ENCODE measurements around the gene RFNG. TPM values are rescaled to one million over a fixed set of nuclear protein-coding genes. Genes with fewer than 3 reads are reported as not detected.

The RFNG gene
- total and polyA plus RNA-seq, 2 of the 13 experiments (the other 11 are each of a cell fraction or from before 2014, with no cell fraction given): 61.4 to 64.0 TPM

- TF ChIP-seq MAX (IDR thresholded peaks at IDR 0.05) (no peak), ZNF451 (CRISPR knock-in tag; IDR thresholded peaks at IDR 0.05) (no peak), ZNF160 (CRISPR knock-in tag; IDR thresholded peaks at IDR 0.05) (no peak), PCBP2 (optimal IDR thresholded peaks at IDR 0.05; ENCODE audit: low read depth, low read length, poor library complexity, severe bottlenecking) (no peak), AGO1 (IDR thresholded peaks at IDR 0.05; ENCODE audit: low read depth, low read length, poor library complexity, severe bottlenecking) (no peak), ZNF672 (CRISPR knock-in tag; IDR thresholded peaks at IDR 0.05) (0 out of 2 replicates have a peak, but pooled peaks have one; percentile 7), ZNF235 (CRISPR knock-in tag; IDR thresholded peaks at IDR 0.05; ENCODE audit: borderline replicate concordance) (no peak), MED13 (CRISPR knock-in tag; IDR thresholded peaks at IDR 0.05) (no peak), MTA1 (CRISPR knock-in tag; IDR thresholded peaks at IDR 0.05; ENCODE audit: borderline replicate concordance) (no peak), NCOR1 (IDR thresholded peaks at IDR 0.05; ENCODE audit: borderline replicate concordance, low read length) (no peak), POLR2G (IDR thresholded peaks at IDR 0.05; ENCODE audit: low read depth, low read length) (peak; percentile 10), ZBTB14 (CRISPR knock-in tag; IDR thresholded peaks at IDR 0.05) (no peak), ZNF101 (CRISPR knock-in tag; IDR thresholded peaks at IDR 0.05; ENCODE audit: borderline replicate concordance, low read depth) (0 out of 2 replicates have a peak, but pooled peaks have one; percentile 15), BRD4 (CRISPR knock-in tag; IDR thresholded peaks at IDR 0.05) (no peak), THAP11 (CRISPR knock-in tag; IDR thresholded peaks at IDR 0.05) (no peak), ZNF768 (CRISPR knock-in tag; IDR thresholded peaks at IDR 0.05) (0 out of 2 replicates have a peak, but pooled peaks have one; percentile 12)
- TF ChIP-seq, protein P1, sequence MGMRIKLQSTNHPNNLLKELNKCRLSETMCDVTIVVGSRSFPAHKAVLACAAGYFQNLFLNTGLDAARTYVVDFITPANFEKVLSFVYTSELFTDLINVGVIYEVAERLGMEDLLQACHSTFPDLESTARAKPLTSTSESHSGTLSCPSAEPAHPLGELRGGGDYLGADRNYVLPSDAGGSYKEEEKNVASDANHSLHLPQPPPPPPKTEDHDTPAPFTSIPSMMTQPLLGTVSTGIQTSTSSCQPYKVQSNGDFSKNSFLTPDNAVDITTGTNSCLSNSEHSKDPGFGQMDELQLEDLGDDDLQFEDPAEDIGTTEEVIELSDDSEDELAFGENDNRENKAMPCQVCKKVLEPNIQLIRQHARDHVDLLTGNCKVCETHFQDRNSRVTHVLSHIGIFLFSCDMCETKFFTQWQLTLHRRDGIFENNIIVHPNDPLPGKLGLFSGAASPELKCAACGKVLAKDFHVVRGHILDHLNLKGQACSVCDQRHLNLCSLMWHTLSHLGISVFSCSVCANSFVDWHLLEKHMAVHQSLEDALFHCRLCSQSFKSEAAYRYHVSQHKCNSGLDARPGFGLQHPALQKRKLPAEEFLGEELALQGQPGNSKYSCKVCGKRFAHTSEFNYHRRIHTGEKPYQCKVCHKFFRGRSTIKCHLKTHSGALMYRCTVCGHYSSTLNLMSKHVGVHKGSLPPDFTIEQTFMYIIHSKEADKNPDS (CRISPR knock-in tag; IDR thresholded peaks at IDR 0.05): no peak
- TF ChIP-seq, protein P2, sequence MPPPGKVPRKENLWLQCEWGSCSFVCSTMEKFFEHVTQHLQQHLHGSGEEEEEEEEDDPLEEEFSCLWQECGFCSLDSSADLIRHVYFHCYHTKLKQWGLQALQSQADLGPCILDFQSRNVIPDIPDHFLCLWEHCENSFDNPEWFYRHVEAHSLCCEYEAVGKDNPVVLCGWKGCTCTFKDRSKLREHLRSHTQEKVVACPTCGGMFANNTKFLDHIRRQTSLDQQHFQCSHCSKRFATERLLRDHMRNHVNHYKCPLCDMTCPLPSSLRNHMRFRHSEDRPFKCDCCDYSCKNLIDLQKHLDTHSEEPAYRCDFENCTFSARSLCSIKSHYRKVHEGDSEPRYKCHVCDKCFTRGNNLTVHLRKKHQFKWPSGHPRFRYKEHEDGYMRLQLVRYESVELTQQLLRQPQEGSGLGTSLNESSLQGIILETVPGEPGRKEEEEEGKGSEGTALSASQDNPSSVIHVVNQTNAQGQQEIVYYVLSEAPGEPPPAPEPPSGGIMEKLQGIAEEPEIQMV (CRISPR knock-in tag; IDR thresholded peaks at IDR 0.05; ENCODE audit: low read depth): no peak
Observed at GRCh38 chr17:82007228-82007494, 44.5 kb downstream of the RFNG start (continued).
